PC-9 (cell line): Measurements from ENCODE around the gene PPP1R9B. TPM values are rescaled to one million over a fixed set of nuclear protein-coding genes. Genes with fewer than 3 reads are reported as not detected.

ENCODE experiments used
- BruUV-seq: library from RNA; stranded (reverse); fragments of 400-500 nt; replicated peaks from 2 replicates; lab custom pipeline; 2021; lab: Mats Ljungman, UMichigan
- CTCF ChIA-PET: fragments of 300-600 bp; sonication (Branson Sonifier 250); formaldehyde crosslinking; loops from one replicate; lab custom pipeline; 2022; ENCODE audit warnings: antibody characterized with exemption; lab: Charles Lee
- POLR2A ChIA-PET: fragments of 300-600 bp; sonication (Branson Sonifier 250); formaldehyde crosslinking; loops from one replicate; lab custom pipeline; 2022; ENCODE audit warnings: antibody characterized with exemption; ENCODE audit not compliant: unreplicated experiment; lab: Charles Lee
- DNase-seq, 2 experiments: peaks; one replicate each; pipeline versions ENCODE4 v3.0.0 to v3.0.0-alpha.2; 2015 to 2022; ENCODE audit warnings: mixed read lengths in 1 of 2
- H2AFZ ChIP-seq: fragments of 200-600 bp; sonication (generic); 2 replicates; pipeline ENCODE4 v1.8.1; 2017; ENCODE audit warnings: antibody characterized with exemption
- H3F3A ChIP-seq: fragments of 200-600 bp; sonication (generic); 2 replicates; pipeline ENCODE4 v1.8.1; 2017; ENCODE audit warnings: antibody characterized with exemption, mild to moderate bottlenecking, low read depth; ENCODE audit not compliant: insufficient read depth
- H3K27ac ChIP-seq: fragments of 200-600 bp; sonication (generic); 2 replicates; pipeline ENCODE4 v1.6.1; 2016; ENCODE audit warnings: mixed run types
- H3K27me3 ChIP-seq: fragments of 200-600 bp; sonication (generic); 2 replicates; pipeline ENCODE4 v1.6.1; 2016; ENCODE audit warnings: low read depth, mixed run types; ENCODE audit not compliant: insufficient read depth
- H3K36me3 ChIP-seq: fragments of 200-600 bp; sonication (generic); 2 replicates; pipeline ENCODE4 v1.6.1; 2016; ENCODE audit warnings: low read depth, mixed run types
- H3K4me1 ChIP-seq: fragments of 200-600 bp; sonication (generic); replicated peaks from 2 replicates; pipeline ENCODE4 v1.6.1; 2016; ENCODE audit warnings: mixed run types; ENCODE audit not compliant: insufficient read depth
- H3K4me2 ChIP-seq: fragments of 200-600 bp; sonication (generic); 2 replicates; pipeline ENCODE4 v1.6.1; 2017; ENCODE audit warnings: mixed run types
- H3K4me3 ChIP-seq: fragments of 200-600 bp; sonication (generic); 2 replicates; pipeline ENCODE4 v1.6.1; 2016; ENCODE audit warnings: mixed run types
- H3K79me2 ChIP-seq: fragments of 200-600 bp; sonication (generic); 2 replicates; pipeline ENCODE4 v1.6.1; 2017; ENCODE audit warnings: low read depth, mixed run types
- H3K9me2 ChIP-seq: fragments of 200-600 bp; sonication (generic); 2 replicates; pipeline ENCODE4 v1.8.1; 2017; ENCODE audit warnings: mild to moderate bottlenecking; ENCODE audit not compliant: insufficient read depth
- H3K9me3 ChIP-seq: fragments of 200-600 bp; sonication (generic); 2 replicates; pipeline ENCODE4 v1.8.1; 2016; ENCODE audit warnings: low read depth; ENCODE audit not compliant: insufficient read depth
- H4K20me1 ChIP-seq: fragments of 200-600 bp; sonication (generic); 2 replicates; pipeline ENCODE4 v1.8.1; 2017; ENCODE audit not compliant: insufficient read depth
- CTCF ChIP-seq: fragments of 200-600 bp; sonication (generic); conservative IDR thresholded peaks from 2 replicates; pipeline ENCODE4 v1.6.1; 2017; ENCODE audit warnings: mixed run types, antibody characterized with exemption, mild to moderate bottlenecking, moderate library complexity
- EZH2 ChIP-seq: fragments of 200-600 bp; sonication (generic); IDR thresholded peaks from 2 replicates; pipeline ENCODE4 v1.8.0; 2017; ENCODE audit warnings: antibody characterized with exemption, low read depth
- intact Hi-C: fragments of 100-400 bp; cut with micrococcal nuclease; formaldehyde crosslinking; loops from one replicate; pipeline ENCODE4 v1.10.0; 2022; ENCODE audit not compliant: unreplicated experiment
- total RNA-seq: library from RNA; stranded (reverse); gene quantifications from 2 replicates; pipeline ENCODE4 v1.2.3, GENCODE V29; 2021

PPP1R9B gene
- total RNA-seq, 1 experiment from 2014 or later, result 35.8 TPM

GRCh38 chr17:50090971-50091917, 59.2 kb downstream of the PPP1R9B start:
- Histone ChIP-seq H4K20me1 (peaks cover 51% of the 10 kb centered on the region), H3K36me3 (peaks cover 24% of the 10 kb centered on the region), H3K4me3 (no peak overlapping the region), H2AFZ (no peak overlapping the region), H3K27me3 (no peaks in the 10 kb centered on the region), H3K79me2 (peaks cover 6% of the 10 kb centered on the region; the same call in 1 of the 2 replicates), H3K9me3 (no peaks in the 10 kb centered on the region), H3K4me1 (peaks cover 14% of the 10 kb centered on the region), H3F3A (peaks cover 79% of the 10 kb centered on the region), H3K27ac (0 out of 2 replicates have a peak overlapping the region, but pooled peaks have one; percentile 7), H3K9me2 (no peaks in the 10 kb centered on the region), H3K4me2 (no peak overlapping the region)
- ChIA-PET CTCF (no interaction called here), POLR2A (interaction anchor here (0.6 kb wide), 1 partner anchor 112 kb away, joined by 10 read pairs; no protein-coding TSS in a partner anchor)
- TF ChIP-seq EZH2 (no peak), CTCF (no peak)
- intact Hi-C loops, result loop anchor here (10.0 kb wide), 1 partner anchor 384 kb away; the partner anchor contains the start of gene RSAD1
- no TSS peak for BruUV-seq
- no peak for DNase-seq

- intact Hi-C loops, result loop anchor here (10.0 kb wide), 1 partner anchor 385 kb away; the partner anchor contains the start of gene RSAD1
- H4K20me1 ChIP-seq, result peaks cover 56% of the 10 kb centered on the region
- DNase-seq, result no peak
Observed at GRCh38 chr17:50090071-50090470, 60.4 kb downstream of the PPP1R9B start.

More at GRCh38 chr17:50090071-50090470, 60.4 kb downstream of the PPP1R9B start:
- H3K9me2 ChIP-seq, result no peaks in the 10 kb centered on the region
- no peak overlapping the region for H3K4me3 ChIP-seq
- no peaks in the 10 kb centered on the region for H3K79me2 ChIP-seq
- TF ChIP-seq EZH2 (no peak), CTCF (no peak)
- no peaks in the 10 kb centered on the region for H3K9me3 ChIP-seq
- H3F3A ChIP-seq, result peaks cover 84% of the 10 kb centered on the region
- TSS peak; percentile 14 for BruUV-seq
- H3K27ac ChIP-seq, result no peak overlapping the region
- H2AFZ ChIP-seq, result no peak overlapping the region
- H3K36me3 ChIP-seq, result peaks cover 27% of the 10 kb centered on the region
- POLR2A ChIA-PET, result interaction anchor here (0.5 kb wide), 1 partner anchor 372 kb away, joined by 5 read pairs; no protein-coding TSS in a partner anchor
- H3K4me2 ChIP-seq, result no peak overlapping the region
- peaks cover 8% of the 10 kb centered on the region for H3K4me1 ChIP-seq
- CTCF ChIA-PET, result no interaction called here
- no peaks in the 10 kb centered on the region for H3K27me3 ChIP-seq
